K562 (cell line): Measurements from ENCODE around the gene DLGAP1. TPM values are rescaled to one million over a fixed set of nuclear protein-coding genes. Genes with fewer than 3 reads are reported as not detected.
A peak's percentile ranks its signal among the peaks of the same experiment; 100 is the strongest.
"Not testable (repeated sequence)": the region's sequence is repeated elsewhere in the genome, so short reads cannot be mapped to it uniquely, and the experiment has no call there.

ENCODE experiments used
- ATAC-seq: fragments of 200-7000 bp; cut with Tn5 transposase; 3 replicates; pipeline ENCODE4 v1.9.1; 2020; ENCODE audit warnings: moderate library complexity
- BruUV-seq: library from RNA; stranded (reverse); fragments of 400-500 nt; replicated peaks from 2 replicates; lab custom pipeline; 2021; lab: Mats Ljungman, UMichigan
- CTCF ChIA-PET: fragments of 300-600 bp; formaldehyde crosslinking; extraction: SDS; loops from one replicate; lab custom pipeline; 2021; ENCODE audit warnings: low intra/inter-chr PET ratio; lab: Yijun Ruan, JAX
- POLR2A ChIA-PET: fragments of 300-600, 350-650 bp; sonication (Branson Sonifier 250); formaldehyde crosslinking; extraction: SDS; loops from one replicate; lab custom pipeline; 2021; ENCODE audit warnings: antibody characterized with exemption, inconsistent platforms; lab: Yijun Ruan, JAX
- DNase-seq, 4 experiments: peaks; one replicate each; pipeline versions ENCODE4 v3.0.0 to v3.0.0-alpha.2; 2011 to 2018; ENCODE audit warnings: low spot score in 3 of 4, mixed read lengths in 3 of 4; ENCODE audit errors: extremely low read depth in 1 of 4
- FAIRE-seq: peaks from 2 replicates; lab custom pipeline; 2011; peaks lifted over from hg19 to GRCh38; lab: Jason Lieb, UNC
- H2AFZ ChIP-seq: 2 replicates; pipeline ENCODE4 v1.6.0; 2011; ENCODE audit warnings: low read depth, low read length, control low read depth, inconsistent platforms
- H3K27ac ChIP-seq: fragments of 200-600 bp; 3 replicates; pipeline ENCODE4 v1.8.0; 2011; ENCODE audit warnings: low read depth, mild to moderate bottlenecking, control low read depth, inconsistent platforms, low read length, moderate library complexity, mixed read lengths; ENCODE audit errors: extremely low read depth
- H3K27me3 ChIP-seq, 2 experiments: fragments of 300-600 bp in 1 of 2; 2 replicates in 1 of 2; 3 replicates in 1 of 2; pipeline versions ENCODE4 v1.6.0 to v1.8.0; 2011; ENCODE audit warnings: inconsistent platforms in 2 of 2, low read length in 2 of 2, mild to moderate bottlenecking in 1 of 2, mixed read lengths in 1 of 2, moderate library complexity in 1 of 2; ENCODE audit not compliant: control insufficient read depth in 2 of 2, insufficient read depth in 2 of 2
- H3K36me3 ChIP-seq: fragments of 300-600 bp; 3 replicates; pipeline ENCODE4 v1.8.0; 2011; ENCODE audit warnings: mild to moderate bottlenecking, low read length, inconsistent platforms; ENCODE audit not compliant: control insufficient read depth, insufficient read depth
- H3K4me1 ChIP-seq, 2 experiments: fragments of 200-600 bp in 1 of 2; replicated peaks in 1 of 2; 2 replicates in 1 of 2; 3 replicates in 1 of 2; pipeline versions ENCODE4 v1.5.1 to v1.8.0; 2011; ENCODE audit warnings: inconsistent platforms in 2 of 2, low read length in 2 of 2, mild to moderate bottlenecking in 1 of 2, mixed read lengths in 1 of 2, moderate library complexity in 1 of 2; ENCODE audit not compliant: control insufficient read depth in 2 of 2, insufficient read depth in 2 of 2
- H3K4me2 ChIP-seq: 2 replicates; pipeline ENCODE4 v1.6.1; 2011; ENCODE audit warnings: low read length, control low read depth, inconsistent platforms, mixed read lengths; ENCODE audit not compliant: insufficient read depth
- H3K4me3 ChIP-seq: fragments of 200-600 bp; sonication (generic), shearing (Covaris generic); 2 replicates; pipeline ENCODE4 v1.5.1; 2016; ENCODE audit warnings: control low read depth, inconsistent platforms
- H3K79me2 ChIP-seq: fragments of 200-600 bp; 3 replicates; pipeline ENCODE4 v1.8.0; 2011; ENCODE audit warnings: low read length, inconsistent platforms; ENCODE audit not compliant: control insufficient read depth, insufficient read depth
- H3K9ac ChIP-seq, 2 experiments: 2 replicates each; pipeline versions ENCODE4 v1.6.0 to v1.6.1; 2011; ENCODE audit warnings: low read depth in 2 of 2, low read length in 2 of 2, control low read depth in 1 of 2, inconsistent platforms in 1 of 2, mild to moderate bottlenecking in 1 of 2, mixed read lengths in 1 of 2; ENCODE audit not compliant: insufficient read depth in 1 of 2
- H3K9me1 ChIP-seq: one replicate; pipeline ENCODE4 v1.6.0; 2011; ENCODE audit warnings: inconsistent platforms, mild to moderate bottlenecking, low read length, moderate library complexity; ENCODE audit not compliant: control insufficient read depth, insufficient read depth
- H3K9me3 ChIP-seq: replicated peaks from 2 replicates; pipeline ENCODE4 v1.5.1; 2011; ENCODE audit warnings: low read depth, low read length, inconsistent platforms; ENCODE audit not compliant: control insufficient read depth, insufficient read depth
- H4K20me1 ChIP-seq: replicated peaks from 2 replicates; pipeline ENCODE4 v1.6.1; 2011; ENCODE audit warnings: low read length, inconsistent platforms, mixed read lengths; ENCODE audit not compliant: control insufficient read depth, insufficient read depth
- CCNT2 ChIP-seq: IDR thresholded peaks from 2 replicates; pipeline ENCODE4 v1.6.1; 2011; ENCODE audit warnings: borderline replicate concordance, low read depth, mild to moderate bottlenecking, moderate library complexity, mixed read lengths, low read length; ENCODE audit not compliant: insufficient read length; ENCODE audit errors: extremely low read depth
- CHAMP1 ChIP-seq: fragments of 450-650 bp; IDR thresholded peaks from 2 replicates; pipeline ENCODE4 v1.6.1; 2016; ENCODE audit warnings: mild to moderate bottlenecking
- NFE2 ChIP-seq: IDR thresholded peaks from 2 replicates; pipeline ENCODE4 v1.6.1; 2014; ENCODE audit warnings: antibody characterized with exemption, low read depth
- NFXL1 ChIP-seq: fragments of 450-650 bp; formaldehyde crosslinking; IDR thresholded peaks from 2 replicates; pipeline ENCODE4 v1.4.0; 2021; ENCODE audit warnings: mild to moderate bottlenecking
- PKNOX1 ChIP-seq: fragments of 450-650 bp; IDR thresholded peaks from 2 replicates; pipeline ENCODE4 v1.6.1; 2016
- ZNF57 ChIP-seq: fragments of 450-650 bp; formaldehyde crosslinking; IDR thresholded peaks from 2 replicates; pipeline ENCODE4 v1.4.0; 2020; ENCODE audit warnings: mild to moderate bottlenecking, moderate library complexity
- WGBS: fragments of 100-300 bp; shearing (Covaris generic); methylation state at CpG from one replicate; pipeline ENCODE4 v1.1.6; 2016; ENCODE audit warnings: low coverage, mixed read lengths; ENCODE audit not compliant: insufficient coverage; ENCODE audit errors: missing lambda C conversion rate; 5-methylcytosine and 5-hydroxymethylcytosine counted together
- in situ Hi-C: fragments of 300-500 bp; cut with MboI; formaldehyde crosslinking; loops from 4 replicates; pipeline ENCODE4 v1.15.0; 2018; ENCODE audit warnings: inconsistent platforms, mixed read lengths
- intact Hi-C: fragments of 100-400 bp; cut with micrococcal nuclease; formaldehyde crosslinking; loops from 2 replicates; pipeline ENCODE4 v1.14.2; 2022
- polyA plus RNA-seq, 8 experiments: library from polyadenylated mRNA; depleted of rRNA in 4 of 8; stranded (reverse) in 5 of 8; unstranded in 3 of 8; fragments of >200 nt; fragmentation: Nextera tagmentation in 2 of 8; fragmentation: Illumina TruSeq in 1 of 8; extraction: Ambion mirVana in 2 of 8; extraction: Trizol in 1 of 8; gene quantifications; 2 replicates each; pipeline versions ENCODE4 v1.2.1 to v1.2.3, GENCODE V29; 2011 to 2014; ENCODE audit warnings: inconsistent platforms in 1 of 8, missing spikeins in 1 of 8
- total RNA-seq, 7 experiments: library from RNA; depleted of rRNA in 6 of 7; stranded (reverse); fragments of >200 nt in 6 of 7; fragmentation: Illumina TruSeq in 2 of 7; extraction: Trizol in 2 of 7; gene quantifications; 2 replicates each; pipeline versions ENCODE4 v1.2.1 to v1.2.3, GENCODE V29; 2011 to 2021; ENCODE audit warnings: low replicate concordance in 1 of 7
- TF ChIP-seq, protein P1 (sequence below): sonication (generic); formaldehyde crosslinking; IDR thresholded peaks from 2 replicates; pipeline ENCODE4 v1.8.1; 2023; ENCODE audit warnings: mild to moderate bottlenecking, missing genetic modification reagents, moderate library complexity
- TF ChIP-seq, protein P2 (sequence below): sonication (generic); formaldehyde crosslinking; IDR thresholded peaks from 2 replicates; pipeline ENCODE4 v1.8.1; 2022; ENCODE audit warnings: missing genetic modification reagents

DLGAP1 gene
- total and polyA plus RNA-seq, 9 of the 15 experiments (the other 6 are each of a cell fraction or from before 2014, with no cell fraction given): 0.04 to 0.22 (median 0.08) TPM

DNA sequence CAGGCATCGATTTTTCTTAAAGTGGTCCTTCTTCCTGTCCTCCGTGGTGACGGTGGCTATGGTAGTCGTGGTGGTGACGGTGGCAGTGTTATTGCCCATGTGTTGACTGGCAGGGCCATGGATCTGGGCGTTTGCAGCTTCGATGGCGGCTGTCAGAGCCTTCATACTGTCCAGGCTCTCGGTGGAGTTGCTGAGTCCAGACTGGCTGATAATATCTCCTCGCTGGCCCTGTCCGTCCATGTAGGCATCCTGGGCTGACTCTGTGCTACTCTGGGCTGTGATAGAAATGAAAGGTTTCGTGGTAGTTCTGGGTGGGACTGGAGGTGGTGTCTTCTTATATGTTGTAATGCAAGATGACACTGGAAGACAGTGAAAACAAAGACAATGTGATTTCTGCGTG lies 873.2 kb downstream of the DLGAP1 start:
- ChIA-PET POLR2A (interaction anchor here (1.2 kb wide), 1 partner anchor 135 kb away, joined by 3 read pairs; no protein-coding TSS in a partner anchor), CTCF (no interaction called here)
- Histone ChIP-seq H3K79me2 (no peaks in the 10 kb centered on the region), H3K4me2 (no peak overlapping the region), H3K9ac (peak overlapping the region in 1 of 2 experiments; percentile 84; a peak in 1 of 4 replicates), H3K27ac (no peak overlapping the region), H3K27me3 (no peaks in the 10 kb centered on the region), H3K4me3 (no peak overlapping the region), H3K36me3 (no peaks in the 10 kb centered on the region), H3K4me1 (peaks cover 30 to 37% of the 10 kb centered on the region in 2 experiments), H3K9me3 (no peaks in the 10 kb centered on the region)
- FAIRE-seq (no peak), ATAC-seq (peak; percentile 31)
- intact Hi-C loops: no loop called here
- in situ Hi-C loops: no loop called here
- WGBS: 45% methylated on average over 13 of the region's 13 CpGs
- BruUV-seq: no TSS peak
- no peak for TF ChIP-seq CHAMP1
- no peak for TF ChIP-seq ZNF57
- TF ChIP-seq CCNT2: no peak
- TF ChIP-seq PKNOX1: peak; percentile 47
- TF ChIP-seq NFE2: no peak
- TF ChIP-seq, protein P1, sequence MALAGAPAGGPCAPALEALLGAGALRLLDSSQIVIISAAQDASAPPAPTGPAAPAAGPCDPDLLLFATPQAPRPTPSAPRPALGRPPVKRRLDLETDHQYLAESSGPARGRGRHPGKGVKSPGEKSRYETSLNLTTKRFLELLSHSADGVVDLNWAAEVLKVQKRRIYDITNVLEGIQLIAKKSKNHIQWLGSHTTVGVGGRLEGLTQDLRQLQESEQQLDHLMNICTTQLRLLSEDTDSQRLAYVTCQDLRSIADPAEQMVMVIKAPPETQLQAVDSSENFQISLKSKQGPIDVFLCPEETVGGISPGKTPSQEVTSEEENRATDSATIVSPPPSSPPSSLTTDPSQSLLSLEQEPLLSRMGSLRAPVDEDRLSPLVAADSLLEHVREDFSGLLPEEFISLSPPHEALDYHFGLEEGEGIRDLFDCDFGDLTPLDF (CRISPR knock-in tag): no peak
- TF ChIP-seq, protein P2, sequence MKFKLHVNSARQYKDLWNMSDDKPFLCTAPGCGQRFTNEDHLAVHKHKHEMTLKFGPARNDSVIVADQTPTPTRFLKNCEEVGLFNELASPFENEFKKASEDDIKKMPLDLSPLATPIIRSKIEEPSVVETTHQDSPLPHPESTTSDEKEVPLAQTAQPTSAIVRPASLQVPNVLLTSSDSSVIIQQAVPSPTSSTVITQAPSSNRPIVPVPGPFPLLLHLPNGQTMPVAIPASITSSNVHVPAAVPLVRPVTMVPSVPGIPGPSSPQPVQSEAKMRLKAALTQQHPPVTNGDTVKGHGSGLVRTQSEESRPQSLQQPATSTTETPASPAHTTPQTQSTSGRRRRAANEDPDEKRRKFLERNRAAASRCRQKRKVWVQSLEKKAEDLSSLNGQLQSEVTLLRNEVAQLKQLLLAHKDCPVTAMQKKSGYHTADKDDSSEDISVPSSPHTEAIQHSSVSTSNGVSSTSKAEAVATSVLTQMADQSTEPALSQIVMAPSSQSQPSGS: no peak
- no peak for TF ChIP-seq NFXL1 (CRISPR knock-in tag)
- TF ChIP-seq, all 486 proteins: peak for 1
- peak in 1 of 4 experiments; percentile 30 for DNase-seq
- Histone ChIP-seq H2AFZ (peak overlapping the region; percentile 64), H3K9me1 (no peaks in the 10 kb centered on the region), H4K20me1 (no peaks in the 10 kb centered on the region)

GRCh38 chr18:3580523-3581025 lies 874.5 kb downstream of the DLGAP1 start:
- in situ Hi-C loops, H3K36me3 ChIP-seq, DNase-seq, ATAC-seq, CTCF ChIA-PET, H3K4me3 ChIP-seq, H3K27me3 ChIP-seq, H2AFZ ChIP-seq, H3K79me2 ChIP-seq, H3K4me2 ChIP-seq, BruUV-seq, H4K20me1 ChIP-seq, FAIRE-seq, H3K9me1 ChIP-seq, H3K27ac ChIP-seq, POLR2A ChIA-PET, H3K9me3 ChIP-seq, intact Hi-C loops: not testable (repeated sequence)
- Histone ChIP-seq H3K4me1 (peaks cover 26 to 27% of the 10 kb centered on the region in 2 experiments), H3K9ac (0 out of 4 replicates have a peak overlapping the region, but pooled peaks of 1 of the 2 experiments have one; percentile 7)
- WGBS: 76% methylated on average over 19 of the region's 22 CpGs
